Motor neuron (in vitro differentiated cells): ENCODE results near the gene NAV2. TPM values are rescaled to one million over a fixed set of nuclear protein-coding genes. Genes with fewer than 3 reads are reported as not detected.
A peak's percentile ranks its signal among the peaks of the same experiment; 100 is the strongest.

Experiments
- ATAC-seq, 8 experiments: fragments of 200-7000 bp; cut with Tn5 transposase; replicated peaks in 6 of 8; 2 replicates each; pipeline ENCODE4 v1.8.0; 2021; ENCODE audit warnings: mild to moderate bottlenecking in 8 of 8, moderate library complexity in 8 of 8
- H3K27ac ChIP-seq, 2 donors: fragments of 250-450 bp; sonication (Bioruptor Pico); 2 replicates each; pipeline ENCODE4 v1.9.0; 2021; ENCODE audit warnings: antibody characterized with exemption in 2 of 2, mild to moderate bottlenecking in 2 of 2, moderate library complexity in 1 of 2
- H3K4me1 ChIP-seq, 2 donors: fragments of 250-450 bp; sonication (Bioruptor Pico); replicated peaks in 1 of 2; 2 replicates each; pipeline ENCODE4 v1.6.1; 2021; ENCODE audit warnings: antibody characterized with exemption in 2 of 2, mild to moderate bottlenecking in 2 of 2, moderate library complexity in 1 of 2
- H3K4me3 ChIP-seq, 5 donors: fragments of 250-450 bp; sonication (Bioruptor Pico); 2 replicates each; pipeline ENCODE4 v1.9.0; 2021; ENCODE audit warnings: antibody characterized with exemption in 5 of 5, mild to moderate bottlenecking in 5 of 5, moderate library complexity in 4 of 5
- WGBS, 10 experiments: fragments of 450-650 bp; shearing (Covaris generic); methylation state at CpG; one replicate each; pipeline ENCODE4 v1.0.0; 2022; 5-methylcytosine and 5-hydroxymethylcytosine counted together
- in situ Hi-C, 9 experiments: fragments of 400-800 bp; cut with MboI; loops; one replicate each; pipeline ENCODE4 v1.15.0; 2021; ENCODE audit warnings: low sequenced_read_pairs in 9 of 9, low pct_unique_long_range_greater_than_20kb in 2 of 9; ENCODE audit not compliant: unreplicated experiment in 9 of 9
- total RNA-seq, 8 experiments: library from RNA; unstranded; fragments of 300-600 nt; gene quantifications; 2 replicates each; pipeline versions ENCODE4 v1.2.3 to v1.2.4, GENCODE V29; 2022

Gene NAV2
- total RNA-seq, 8 experiments from 2014 or later = 0.54 to 23.0 (median 8.1) TPM

DNA sequence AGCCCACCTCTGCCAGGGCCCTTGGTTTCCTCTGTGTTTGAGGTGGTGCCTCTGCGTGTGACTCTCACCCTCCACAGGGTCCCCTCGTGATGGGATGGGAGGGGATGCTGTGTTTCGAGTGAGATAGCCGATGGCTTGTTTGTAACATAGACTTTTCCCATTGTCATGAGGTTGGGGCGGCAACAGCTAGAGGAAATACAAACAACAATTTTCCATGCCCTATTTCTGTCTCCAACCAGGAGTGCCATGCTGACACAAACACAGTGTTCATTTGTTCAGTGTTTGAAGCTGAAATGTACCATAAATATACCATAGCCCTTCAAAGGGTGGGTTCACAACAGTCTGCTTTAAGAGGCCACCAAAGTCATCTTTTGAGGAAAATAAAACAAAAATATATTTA, 19.5 kb upstream of the NAV2 start:
- WGBS, 10 experiments = 40 to 87% (median 86%) methylated on average over 1 to 3 of the region's 5 CpGs; no CpG with 5 or more reads in 5 of the 10 experiments
- H3K4me1 ChIP-seq = peaks cover 7 to 16% of the 10 kb centered on the region in 2 donors
- peak in 1 of 8 experiments; percentile 30 for ATAC-seq
- no peak overlapping the region for H3K27ac ChIP-seq
- in situ Hi-C loops = no loop called here
- H3K4me3 ChIP-seq = no peak overlapping the region

DNA sequence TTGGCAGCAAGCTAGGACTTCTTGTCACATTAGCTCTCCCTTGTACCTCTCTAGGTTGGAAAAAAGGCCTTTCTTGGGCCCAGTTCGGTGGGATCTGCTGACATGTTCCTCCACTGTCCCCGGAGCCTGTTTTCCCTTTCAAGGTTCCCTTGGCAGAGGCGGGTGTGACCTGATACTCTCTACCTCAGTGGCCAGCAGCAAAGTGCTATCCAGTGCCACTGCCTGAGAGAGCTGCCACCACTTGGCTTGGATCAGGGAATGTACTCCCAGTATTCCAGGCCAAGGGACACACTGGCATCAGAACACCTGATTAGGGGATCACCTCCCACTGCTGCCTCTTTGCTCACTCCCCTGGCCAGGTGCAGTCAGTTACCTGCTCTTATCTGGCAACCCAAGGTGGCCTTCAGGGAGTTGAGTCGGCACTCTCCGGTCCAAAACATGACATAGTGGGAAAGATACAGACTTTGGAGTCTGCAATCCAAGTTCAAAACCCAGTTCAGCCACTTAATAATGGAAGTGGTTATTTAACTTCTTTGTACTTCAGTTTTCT, 17.8 kb upstream of the NAV2 start:
- Histone ChIP-seq H3K27ac (no peak overlapping the region), H3K4me1 (peaks cover 7 to 19% of the 10 kb centered on the region in 2 donors), H3K4me3 (no peak overlapping the region)
- WGBS, 10 experiments = 83 to 100% (median 100%) methylated on average over 1 to 4 of the region's 5 CpGs; no CpG with 5 or more reads in 3 of the 10 experiments
- in situ Hi-C loops = no loop called here
- ATAC-seq = no peak

DNA sequence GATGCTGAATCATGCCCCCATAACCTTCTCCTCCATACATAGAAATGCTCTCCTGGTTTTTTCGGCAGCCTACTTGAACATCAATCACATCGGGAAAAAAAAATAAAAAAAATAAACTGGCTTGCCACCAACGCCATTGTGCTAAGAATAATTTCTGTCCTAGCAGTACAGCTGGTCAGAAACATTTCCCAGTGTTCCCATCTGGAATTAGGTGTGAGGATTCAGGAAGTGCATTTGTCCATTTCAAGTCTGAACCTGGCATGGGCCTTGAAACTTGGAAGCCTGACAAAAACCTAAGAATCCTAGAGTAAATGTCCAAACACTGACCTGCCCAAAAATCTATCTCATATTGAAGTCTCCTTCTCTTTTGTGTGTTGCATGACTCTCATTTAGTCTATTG, 16.6 kb upstream of the NAV2 start:
- Histone ChIP-seq H3K27ac (no peak overlapping the region), H3K4me1 (peaks cover 7 to 19% of the 10 kb centered on the region in 2 donors), H3K4me3 (no peak overlapping the region)
- in situ Hi-C loops = no loop called here
- 0 to 94% (median 78%) methylated on average over 1 to 3 of the region's 3 CpGs for WGBS, 10 experiments
- ATAC-seq = no peak

DNA sequence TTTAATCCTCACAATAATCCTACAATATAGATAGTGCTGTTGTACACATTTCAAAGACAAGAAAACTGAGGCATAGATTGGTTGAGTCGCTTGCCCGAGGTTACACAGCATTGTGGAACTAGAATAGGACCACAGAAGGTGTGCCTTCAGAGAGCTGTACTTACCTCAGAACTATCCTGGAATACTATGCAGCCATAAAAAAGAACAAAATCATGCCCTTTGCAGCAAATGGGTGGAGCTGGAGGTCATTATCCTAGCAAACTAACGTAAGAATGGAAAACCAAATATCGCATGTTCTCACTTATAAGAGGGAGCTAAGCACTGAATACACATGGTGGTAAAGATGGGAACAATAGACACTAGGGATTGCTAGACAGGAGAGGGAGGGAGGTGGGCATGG, 15.7 kb upstream of the NAV2 start:
- WGBS, 10 experiments = 75 to 100% (median 90%) methylated on average over 1 to 4 of the region's 4 CpGs; no CpG with 5 or more reads in 1 of the 10 experiments
- H3K4me1 ChIP-seq = peaks cover 7 to 19% of the 10 kb centered on the region in 2 donors
- H3K4me3 ChIP-seq = no peak overlapping the region
- no peak overlapping the region for H3K27ac ChIP-seq
- in situ Hi-C loops = no loop called here
- no peak for ATAC-seq

DNA sequence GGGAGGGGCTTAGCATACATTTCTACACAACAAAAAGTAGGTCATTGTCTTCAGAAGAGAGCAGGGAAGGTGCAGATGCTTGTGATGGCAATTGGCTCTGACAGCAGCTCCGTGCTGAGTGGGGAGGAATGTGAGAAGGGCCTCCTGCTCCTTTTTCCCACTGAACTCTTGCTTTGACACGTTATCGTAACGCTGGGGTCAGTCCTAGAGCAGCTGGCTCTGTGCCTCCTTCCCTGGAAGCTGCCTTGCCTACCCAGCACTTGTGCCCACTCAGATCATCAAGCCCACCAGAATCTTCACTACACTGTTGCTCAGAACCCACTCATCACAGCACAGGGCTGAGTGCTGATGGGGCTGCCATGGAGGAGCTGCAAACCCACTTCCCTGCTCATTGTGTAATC, 14.9 kb upstream of the NAV2 start:
- Histone ChIP-seq H3K27ac (no peak overlapping the region), H3K4me3 (no peak overlapping the region), H3K4me1 (peaks cover 7 to 19% of the 10 kb centered on the region in 2 donors)
- 20 to 80% (median 41%) methylated on average over 1 to 4 of the region's 4 CpGs; no CpG with 5 or more reads in 4 of the 10 experiments for WGBS, 10 experiments
- peak in 2 of 8 experiments; percentile 5 to 55 for ATAC-seq
- in situ Hi-C loops = no loop called here

DNA sequence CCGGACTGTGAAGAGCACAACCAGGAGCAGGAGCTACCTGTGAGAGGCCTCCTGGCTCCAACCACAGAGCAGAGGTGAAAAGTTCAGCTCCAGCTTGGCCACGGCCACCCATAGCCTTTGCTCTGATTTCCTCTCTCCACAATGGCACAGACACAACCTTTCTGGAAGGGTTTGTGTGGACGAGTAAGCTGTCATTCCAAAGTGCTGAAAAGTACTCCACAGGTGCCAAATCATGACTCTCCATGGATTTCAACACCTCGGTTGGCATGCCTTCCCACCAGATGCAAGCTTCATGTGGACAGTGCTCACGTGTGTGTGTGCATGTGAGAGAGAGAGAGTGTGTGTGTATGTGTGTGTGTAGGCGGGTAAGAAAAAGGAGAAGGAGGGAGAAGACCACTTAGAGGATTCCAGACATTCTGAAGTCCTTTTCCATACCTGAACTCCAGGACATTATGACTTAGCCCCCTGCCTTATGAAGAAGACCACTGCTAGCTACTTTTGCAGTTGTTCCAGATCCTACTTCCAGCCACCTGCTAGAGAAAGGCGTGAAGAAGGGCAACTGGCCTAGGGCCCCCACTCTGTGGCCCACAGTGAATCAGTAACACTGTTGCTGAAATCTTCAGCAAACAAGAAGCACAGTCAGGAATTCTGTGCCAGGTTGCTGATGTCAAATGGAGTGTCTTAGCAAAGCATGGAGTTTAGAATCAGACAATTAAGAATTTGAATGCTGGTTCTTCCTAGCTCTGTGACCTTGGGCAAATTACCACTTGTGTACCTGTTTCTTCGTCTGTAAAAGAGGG, 13.9 kb upstream of the NAV2 start:
- peaks cover 6 to 17% of the 10 kb centered on the region in 2 donors for H3K4me1 ChIP-seq
- WGBS, 10 experiments = 0 to 100% (median 91%) methylated on average over 1 to 6 of the region's 8 CpGs; no CpG with 5 or more reads in 1 of the 10 experiments
- ATAC-seq = no peak
- H3K4me3 ChIP-seq = no peak overlapping the region
- in situ Hi-C loops = no loop called here
- no peak overlapping the region for H3K27ac ChIP-seq

DNA sequence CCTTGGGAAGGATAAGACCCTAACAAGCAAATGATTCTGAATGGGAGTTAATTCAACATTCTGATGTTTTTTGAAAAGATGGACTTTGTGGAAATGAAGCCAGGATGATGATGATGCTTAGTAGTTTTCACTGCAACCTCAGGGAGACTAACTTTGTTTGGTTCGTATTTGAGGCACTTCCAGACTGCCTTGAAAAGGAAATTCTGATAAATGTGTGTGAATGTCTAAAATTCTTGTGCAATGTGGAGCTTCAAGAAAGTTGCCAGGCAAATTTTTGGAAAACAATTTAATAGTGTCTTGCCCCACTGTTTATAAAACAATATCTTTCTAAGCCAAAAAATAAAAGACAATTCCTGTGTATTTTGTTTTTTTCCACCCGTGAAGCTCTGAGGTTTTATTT, 11.2 kb upstream of the NAV2 start:
- 0 to 71% (median 27%) methylated on average over 1 to 2 of the region's 2 CpGs; no CpG with 5 or more reads in 1 of the 10 experiments for WGBS, 10 experiments
- Histone ChIP-seq H3K4me3 (no peak overlapping the region), H3K27ac (no peak overlapping the region), H3K4me1 (peaks cover 0 to 11% of the 10 kb centered on the region in 2 donors)
- in situ Hi-C loops = no loop called here
- ATAC-seq = no peak

DNA sequence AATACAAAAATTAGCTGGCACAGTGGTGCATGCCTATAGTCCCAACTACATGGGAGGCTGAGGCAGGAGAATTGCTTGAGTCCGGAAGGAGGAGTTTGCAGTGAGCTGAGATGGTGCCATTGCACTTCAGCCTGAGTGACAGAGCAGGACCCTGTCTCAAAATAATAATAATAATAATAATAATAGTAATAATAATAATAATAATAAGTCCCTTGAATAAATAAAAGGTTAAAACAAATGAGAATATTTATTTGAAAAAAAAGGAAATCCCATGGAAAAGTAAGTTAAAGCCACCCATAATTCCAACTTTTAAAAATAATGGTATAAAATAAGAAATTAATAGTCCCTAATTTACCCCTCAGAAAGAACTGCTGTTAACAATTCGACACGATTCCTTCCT, 10.0 kb upstream of the NAV2 start:
- Histone ChIP-seq H3K4me1 (peaks cover 0 to 8% of the 10 kb centered on the region in 2 donors), H3K27ac (no peak overlapping the region), H3K4me3 (no peak overlapping the region)
- in situ Hi-C loops = no loop called here
- WGBS, 10 experiments = 61 to 100% (median 99%) methylated on average over 1 to 3 of the region's 3 CpGs
- no peak for ATAC-seq

DNA sequence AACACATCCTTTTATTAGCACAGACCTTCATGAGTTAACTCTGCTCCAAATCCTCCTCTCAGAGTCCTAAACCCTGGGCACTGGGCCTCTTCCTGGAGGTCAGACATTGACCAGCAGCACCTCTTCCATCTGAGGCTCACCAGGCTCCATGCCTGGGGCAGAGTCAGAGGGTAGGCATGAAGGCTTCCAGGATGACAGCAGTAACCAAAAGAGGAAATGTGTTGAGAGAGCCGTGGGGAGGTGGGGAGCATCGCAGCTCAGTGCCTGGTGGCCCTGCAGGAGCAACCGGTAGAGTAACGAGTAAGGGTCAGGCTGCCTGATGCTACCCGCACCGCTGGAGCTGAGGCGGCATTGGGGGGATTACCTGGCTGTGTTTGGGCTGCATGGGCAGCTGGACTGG, 9.4 kb upstream of the NAV2 start:
- WGBS, 10 experiments = 60 to 100% (median 93%) methylated on average over 1 to 6 of the region's 7 CpGs; no CpG with 5 or more reads in 5 of the 10 experiments
- in situ Hi-C loops = no loop called here
- Histone ChIP-seq H3K4me3 (no peak overlapping the region), H3K27ac (no peak overlapping the region), H3K4me1 (peaks cover 0 to 2% of the 10 kb centered on the region in 2 donors)
- ATAC-seq = no peak

DNA sequence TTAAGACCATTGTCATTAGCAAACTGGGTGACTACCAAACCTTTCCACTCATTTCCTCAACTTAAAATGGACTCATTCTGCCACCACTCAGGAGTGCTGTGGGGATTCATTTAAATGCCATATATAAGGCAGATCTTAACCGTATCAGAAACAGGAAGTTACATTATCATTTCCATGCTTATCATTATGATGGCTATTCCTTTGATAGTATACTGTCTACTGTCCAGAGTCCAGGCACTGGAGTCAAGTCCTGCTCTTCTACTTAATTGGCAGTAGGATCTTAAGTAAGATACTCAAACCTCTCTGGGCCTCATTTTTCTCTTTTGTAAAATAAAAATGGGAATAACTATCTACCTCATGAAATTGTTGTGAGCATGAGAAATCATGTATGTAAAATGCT, 8.4 kb upstream of the NAV2 start:
- no peak for ATAC-seq
- 60 to 100% (median 85%) methylated on average over 1 of the region's 1 CpG; no CpG with 5 or more reads in 2 of the 10 experiments for WGBS, 10 experiments
- in situ Hi-C loops = no loop called here

DNA sequence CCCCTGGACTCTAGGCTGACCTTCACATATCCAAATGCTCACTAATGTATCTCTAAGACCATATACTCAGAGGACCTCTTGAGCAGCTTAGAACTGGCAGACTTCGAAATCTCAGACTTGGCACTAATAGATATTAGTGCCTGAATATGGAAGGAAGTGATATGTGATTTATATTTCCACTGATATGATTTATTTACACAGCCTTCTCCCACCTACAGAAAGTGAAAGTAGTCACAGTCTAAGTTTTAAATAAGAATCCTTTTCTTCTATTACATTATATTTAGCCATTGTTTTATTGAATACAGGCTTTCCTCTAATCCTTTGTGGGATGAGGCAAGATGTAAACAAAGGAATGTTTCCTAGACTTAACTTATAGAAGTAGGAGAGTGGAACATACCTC, 6.7 kb upstream of the NAV2 start:
- H3K27ac ChIP-seq = no peak overlapping the region
- H3K4me1 ChIP-seq = no peaks in the 10 kb centered on the region
- no peak for ATAC-seq
- in situ Hi-C loops = no loop called here
- no peak overlapping the region for H3K4me3 ChIP-seq
- 60 to 100% (median 92%) methylated on average over 1 of the region's 1 CpG; no CpG with 5 or more reads in 4 of the 10 experiments for WGBS, 10 experiments

More for the DNA sequence above, 8.4 kb upstream of the NAV2 start:
- H3K4me1 ChIP-seq = no peaks in the 10 kb centered on the region
- no peak overlapping the region for H3K4me3 ChIP-seq
- no peak overlapping the region for H3K27ac ChIP-seq

DNA sequence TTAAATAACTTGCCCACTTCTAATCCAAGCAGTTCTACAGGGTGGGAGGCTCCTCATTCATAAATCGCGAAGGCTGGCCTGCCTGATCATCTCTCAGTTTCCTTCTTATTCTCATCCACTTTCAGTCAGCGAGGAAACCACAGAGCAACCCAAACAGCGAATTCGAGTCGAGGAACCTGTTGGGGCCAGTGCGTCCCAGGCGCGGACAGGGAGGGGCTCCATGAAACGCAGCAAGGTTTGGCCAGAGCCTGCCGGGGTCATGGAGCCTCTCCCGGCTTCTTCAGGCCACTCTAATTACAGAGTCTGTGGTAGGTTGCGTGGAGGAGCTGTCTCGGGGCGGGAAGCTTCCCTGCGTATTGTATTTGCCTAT, 741 bp upstream of the NAV2 start:
- peak in 3 of 8 experiments; percentile 2 to 13 (median 11) for ATAC-seq
- peak overlapping the region; percentile 47 to 59 (median 50) for H3K4me3 ChIP-seq
- H3K4me1 ChIP-seq = peaks cover 23 to 31% of the 10 kb centered on the region in 2 donors
- peak overlapping the region; percentile 54 to 73 for H3K27ac ChIP-seq
- in situ Hi-C loops = no loop called here
- 0 to 53% (median 5%) methylated on average over 1 to 12 of the region's 16 CpGs; no CpG with 5 or more reads in 4 of the 10 experiments for WGBS, 10 experiments

DNA sequence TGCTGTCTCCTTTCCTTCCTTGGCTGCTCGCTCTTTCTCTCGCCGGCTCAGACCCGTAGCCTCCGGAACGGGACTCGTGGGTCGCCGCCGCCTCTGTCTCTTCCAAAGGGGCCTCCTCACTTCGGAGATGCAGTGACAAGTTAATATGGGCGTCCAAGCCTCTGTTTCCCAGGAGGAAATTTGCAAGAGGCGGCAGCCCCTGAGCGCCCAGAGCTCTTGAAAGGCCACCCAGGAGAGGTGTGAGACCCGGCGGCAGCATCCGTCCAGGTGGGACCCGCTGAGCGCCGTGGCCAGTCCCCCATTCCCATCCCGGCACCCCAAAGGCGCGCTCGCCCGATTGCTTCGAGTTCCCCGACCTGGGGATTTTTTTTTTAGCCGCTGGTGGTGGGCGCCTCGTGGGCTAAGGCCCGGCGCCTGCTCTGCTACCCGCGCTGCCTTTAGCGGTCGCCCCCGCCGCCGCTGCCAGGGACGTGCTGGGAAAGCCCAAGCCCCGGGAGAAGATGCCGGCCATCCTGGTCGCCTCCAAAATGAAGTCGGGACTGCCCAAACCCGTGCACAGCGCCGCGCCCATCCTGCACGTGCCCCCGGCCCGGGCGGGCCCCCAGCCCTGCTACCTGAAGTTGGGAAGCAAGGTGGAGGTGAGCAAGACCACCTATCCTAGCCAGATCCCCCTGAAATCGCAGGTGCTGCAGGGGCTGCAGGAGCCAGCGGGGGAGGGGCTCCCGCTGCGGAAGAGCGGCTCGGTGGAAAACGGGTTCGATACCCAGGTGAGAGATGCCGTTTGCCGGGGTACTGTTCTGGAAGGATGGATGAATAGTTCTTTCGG, 772 bp downstream of the NAV2 start:
- 0 to 2% (median 0%) methylated on average over 1 to 19 of the region's 63 CpGs; no CpG with 5 or more reads in 5 of the 10 experiments for WGBS, 10 experiments
- in situ Hi-C loops = no loop called here
- ATAC-seq = peak in 2 of 8 experiments; percentile 5 to 9
- H3K27ac ChIP-seq = no peak overlapping the region
- peak overlapping the region; percentile 47 to 59 (median 50) for H3K4me3 ChIP-seq
- peaks cover 30 to 31% of the 10 kb centered on the region in 2 donors for H3K4me1 ChIP-seq
